Testis (tissue), 3 donors: ENCODE results near the gene ERC2. TPM values are rescaled to one million over a fixed set of nuclear protein-coding genes. Genes with fewer than 3 reads are reported as not detected.

ENCODE experiments used
- DNase-seq: peaks from one replicate; pipeline ENCODE4 v3.0.0-alpha.2; 2019
- H3K27ac ChIP-seq, 2 donors: fragments of 200-600 bp; sonication (generic); one replicate each; pipeline ENCODE4 v1.5.1; 2019
- H3K27me3 ChIP-seq: fragments of 200-600 bp; sonication (generic); one replicate; pipeline ENCODE4 v1.5.1; 2019
- H3K36me3 ChIP-seq: fragments of 200-600 bp; sonication (generic); one replicate; pipeline ENCODE4 v1.5.1; 2017; ENCODE audit warnings: low read depth; ENCODE audit errors: missing control alignments
- H3K4me1 ChIP-seq: fragments of 200-600 bp; sonication (generic); one replicate; pipeline ENCODE4 v1.5.1; 2019
- H3K4me3 ChIP-seq, 2 donors: fragments of 200-600 bp; sonication (generic); one replicate each; pipeline ENCODE4 v1.5.1; 2017 to 2019
- H3K9me3 ChIP-seq: fragments of 200-600 bp; sonication (generic); one replicate; pipeline ENCODE4 v1.5.1; 2017
- CTCF ChIP-seq, 3 experiments: fragments of 450-650 bp in 2 of 3; fragments of 200-600 bp in 1 of 3; sonication (generic) in 1 of 3; IDR thresholded peaks; one replicate each; pipeline ENCODE4 v1.5.1; 2016 to 2019; ENCODE audit warnings: antibody characterized with exemption in 3 of 3, mild to moderate bottlenecking in 2 of 3, moderate library complexity in 1 of 3
- POLR2A ChIP-seq: fragments of 450-650 bp; IDR thresholded peaks from one replicate; pipeline ENCODE4 v1.6.1; 2017; ENCODE audit warnings: antibody characterized with exemption, mild to moderate bottlenecking, moderate library complexity
- WGBS, 2 donors: methylation state at CpG; one replicate each; pipeline ENCODE4 v1.1.5; 2018; 5-methylcytosine and 5-hydroxymethylcytosine counted together
- intact Hi-C: fragments of 100-400 bp; cut with DNase I; formaldehyde crosslinking; loops from one replicate; pipeline ENCODE4 v1.15.1; 2023; ENCODE audit warnings: low total_unique reads
- polyA plus RNA-seq: library from polyadenylated mRNA; stranded (reverse); fragments of 350-450 nt; fragmentation: Illumina TruSeq; extraction: RNeasy Lipid Tissue Mini Kit (QIAGEN cat#74804); gene quantifications from one replicate; pipeline ENCODE4 v1.2.3, GENCODE V29; 2014; ENCODE audit warnings: low read depth, low replicate concordance; ENCODE audit not compliant: insufficient read depth
- total RNA-seq, 2 donors: library from RNA; depleted of rRNA; stranded (reverse); fragments of >200 nt; gene quantifications; one replicate each; pipeline ENCODE4 v1.2.3, GENCODE V29; 2016

The ERC2 gene
- total and polyA plus RNA-seq, 3 donors from 2014 or later, result 1.9 to 6.1 (median 5.9) TPM

DNA sequence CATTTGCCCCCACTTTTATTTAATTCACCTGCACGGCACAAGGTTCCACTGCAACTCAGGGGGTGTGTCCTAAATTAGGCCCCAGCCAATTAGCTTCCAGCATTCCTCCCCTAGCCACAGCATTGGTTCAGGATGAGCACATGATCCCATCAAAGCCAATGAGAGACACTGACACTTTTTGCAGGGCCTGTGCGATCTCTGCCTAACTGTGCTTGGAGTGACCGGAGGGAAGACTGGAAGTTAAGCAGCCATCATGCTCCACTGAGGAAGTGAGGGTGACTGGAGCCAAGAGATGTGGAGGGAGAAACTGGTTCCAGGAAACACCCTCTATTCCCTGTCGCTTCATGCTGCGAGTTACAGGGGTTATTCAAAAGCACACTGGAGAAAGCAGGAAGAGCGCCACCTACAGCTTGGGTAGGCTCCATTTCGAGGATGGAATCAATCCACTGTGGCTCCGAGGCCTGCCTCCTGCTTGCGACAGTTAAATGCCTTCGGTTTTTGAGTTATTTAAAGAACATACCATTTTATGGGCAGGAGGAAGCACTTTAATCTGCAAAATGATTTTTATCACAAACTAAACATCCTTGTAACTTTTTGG, 858.9 kb downstream of the ERC2 start:
- DNase-seq, result peak; percentile 85
- intact Hi-C loops, result no loop called here
- Histone ChIP-seq H3K4me3 (peak overlapping the region; percentile 19 to 40), H3K27me3 (no peaks in the 10 kb centered on the region), H3K9me3 (no peaks in the 10 kb centered on the region), H3K4me1 (peaks cover 25% of the 10 kb centered on the region), H3K36me3 (no peaks in the 10 kb centered on the region), H3K27ac (peak overlapping the region in 1 of 2 donors; percentile 17)
- WGBS, 2 donors, result 47 to 61% methylated on average over 10 of the region's 10 CpGs
- TF ChIP-seq POLR2A (no peak), CTCF (IDR thresholded peaks at IDR 0.05) (peak in 1 of 3 experiments; percentile 15)

DNA sequence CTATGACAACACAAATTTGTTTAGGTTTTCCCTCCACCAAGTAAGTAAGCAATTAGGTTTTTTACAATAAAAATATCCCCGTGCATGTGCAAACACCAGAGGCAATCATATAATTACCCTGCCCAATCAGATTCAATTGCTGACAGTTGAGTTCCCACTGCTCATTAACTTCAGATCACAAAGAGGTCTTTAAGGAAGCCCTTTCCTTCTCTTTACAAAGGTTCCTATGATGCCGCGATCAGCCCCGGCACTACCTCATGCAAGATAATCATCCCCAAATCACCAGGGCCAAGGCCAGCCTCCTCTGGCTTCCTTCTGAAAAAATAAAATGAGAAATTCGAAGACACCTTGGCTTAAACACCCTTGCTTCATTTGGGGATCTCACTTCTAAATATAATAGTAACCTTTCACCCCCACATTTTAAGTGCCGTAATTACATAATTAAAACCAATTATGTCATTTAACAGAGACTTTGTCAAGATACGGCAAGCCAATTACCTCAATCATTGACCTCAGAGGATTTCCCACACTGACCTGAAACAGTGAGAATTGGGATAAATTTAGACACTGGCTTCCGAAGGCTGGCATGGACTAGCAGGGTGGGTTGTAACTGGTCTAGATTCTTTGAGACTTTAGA, 859.8 kb downstream of the ERC2 start:
- 60 to 67% methylated on average over 8 of the region's 8 CpGs for WGBS, 2 donors
- intact Hi-C loops, result no loop called here
- DNase-seq, result no peak

GRCh38 chr3:55607844-55608243, 860.4 kb downstream of the ERC2 start:
- Histone ChIP-seq H3K9me3 (no peaks in the 10 kb centered on the region), H3K4me3 (no peak overlapping the region), H3K27ac (no peak overlapping the region), H3K4me1 (peaks cover 21% of the 10 kb centered on the region), H3K27me3 (no peaks in the 10 kb centered on the region), H3K36me3 (no peaks in the 10 kb centered on the region)
- 58 to 60% methylated on average over 6 of the region's 6 CpGs for WGBS, 2 donors
- no peak for TF ChIP-seq POLR2A
- no peak for TF ChIP-seq CTCF (IDR thresholded peaks at IDR 0.05)
- intact Hi-C loops, result no loop called here
- DNase-seq, result no peak

More for the DNA sequence above, 859.8 kb downstream of the ERC2 start:
- H3K4me3 ChIP-seq, result no peak overlapping the region
- H3K27ac ChIP-seq, result no peak overlapping the region
- no peaks in the 10 kb centered on the region for H3K9me3 ChIP-seq
- peaks cover 25% of the 10 kb centered on the region for H3K4me1 ChIP-seq
- H3K27me3 ChIP-seq, result no peaks in the 10 kb centered on the region
- no peak for TF ChIP-seq POLR2A
- H3K36me3 ChIP-seq, result no peaks in the 10 kb centered on the region

GRCh38 chr3:55607175-55607574, 861.1 kb downstream of the ERC2 start:
- Histone ChIP-seq H3K9me3 (no peaks in the 10 kb centered on the region), H3K27ac (no peak overlapping the region), H3K4me1 (peaks cover 17% of the 10 kb centered on the region), H3K4me3 (no peak overlapping the region), H3K27me3 (no peaks in the 10 kb centered on the region), H3K36me3 (no peaks in the 10 kb centered on the region)
- DNase-seq, result no peak
- TF ChIP-seq CTCF (IDR thresholded peaks at IDR 0.05), result no peak
- TF ChIP-seq POLR2A, result no peak
- 60 to 80% methylated on average over 5 of the region's 5 CpGs for WGBS, 2 donors
- intact Hi-C loops, result no loop called here

DNA sequence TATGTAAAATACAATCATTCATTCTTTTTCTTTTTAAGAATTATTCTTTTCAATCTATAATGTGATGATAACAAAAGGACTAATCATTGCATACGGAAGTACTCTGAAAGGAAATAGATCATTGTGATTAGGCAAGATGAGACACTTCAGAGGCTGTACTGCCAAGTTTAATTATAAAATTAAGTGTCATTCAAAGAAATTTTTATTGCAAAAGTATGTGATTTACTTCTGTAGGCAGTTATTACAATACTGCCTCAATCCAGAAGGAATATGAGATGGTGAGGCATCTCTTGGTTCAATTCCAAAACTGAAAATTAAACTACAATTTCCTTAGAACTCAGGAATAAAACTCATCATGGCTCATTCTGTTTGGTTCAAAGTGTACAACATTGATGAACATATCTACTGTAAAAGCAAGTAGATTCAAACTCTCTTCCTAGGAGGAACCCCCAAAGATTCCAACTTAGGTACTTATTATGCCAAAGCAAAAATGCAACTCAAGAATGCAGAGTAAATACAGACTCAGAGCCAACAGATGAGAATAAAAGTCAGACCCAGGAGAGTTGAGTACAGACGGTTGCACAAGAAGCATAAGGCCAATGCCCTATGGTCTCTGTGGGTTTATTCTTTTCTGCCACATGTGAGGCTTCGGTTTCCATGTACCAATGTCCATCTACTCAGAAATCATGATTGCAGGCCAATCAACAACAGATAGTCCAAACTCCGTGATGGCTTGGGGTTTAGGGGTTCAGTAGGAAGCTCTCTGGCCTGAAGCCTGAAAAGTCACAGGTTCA, 862.6 kb downstream of the ERC2 start:
- WGBS, 2 donors, result 84 to 89% methylated on average over 4 of the region's 4 CpGs
- H3K9me3 ChIP-seq, result no peaks in the 10 kb centered on the region
- H3K36me3 ChIP-seq, result no peaks in the 10 kb centered on the region
- intact Hi-C loops, result no loop called here
- TF ChIP-seq CTCF (IDR thresholded peaks at IDR 0.05) (no peak), POLR2A (no peak)
- no peaks in the 10 kb centered on the region for H3K27me3 ChIP-seq
- DNase-seq, result no peak
- no peak overlapping the region for H3K27ac ChIP-seq
- peaks cover 11% of the 10 kb centered on the region for H3K4me1 ChIP-seq
- H3K4me3 ChIP-seq, result no peak overlapping the region
